IMR-90 (cell line): ENCODE measurements around the gene PLCH1. TPM values are rescaled to one million over a fixed set of nuclear protein-coding genes. Genes with fewer than 3 reads are reported as not detected.

ENCODE experiments used
- ATAC-seq: fragments of 200-7000 bp; cut with Tn5 transposase; 2 replicates; pipeline ENCODE4 v1.9.1; 2020; ENCODE audit warnings: low read depth, mild to moderate bottlenecking, moderate library complexity
- BruUV-seq: library from RNA; stranded (reverse); fragments of 400-500 nt; replicated peaks from 2 replicates; lab custom pipeline; 2021; lab: Mats Ljungman, UMichigan
- CTCF ChIA-PET: fragments of 300-600 bp; formaldehyde crosslinking; extraction: SDS; loops from one replicate; lab custom pipeline; 2021; ENCODE audit warnings: antibody characterized with exemption; lab: Yijun Ruan, JAX
- POLR2A ChIA-PET: fragments of 300-600 bp; sonication (Branson Sonifier 250); formaldehyde crosslinking; loops from one replicate; lab custom pipeline; 2022; ENCODE audit warnings: antibody characterized with exemption; ENCODE audit not compliant: unreplicated experiment; lab: Charles Lee
- DNase-seq: peaks from one replicate; pipeline ENCODE4 v3.0.0; 2013
- H2AFZ ChIP-seq: replicated peaks from 2 replicates; pipeline ENCODE3; 2013; ENCODE audit warnings: low read length, mild to moderate bottlenecking; ENCODE audit not compliant: poor library complexity
- H2AK5ac ChIP-seq: 2 replicates; pipeline ENCODE4 v1.6.1; 2013; ENCODE audit warnings: low read depth, low read length, inconsistent platforms
- H2AK9ac ChIP-seq: replicated peaks from 2 replicates; pipeline ENCODE3; 2013; ENCODE audit warnings: mild to moderate bottlenecking, low read depth, low read length, moderate library complexity; ENCODE audit not compliant: poor library complexity
- H2BK120ac ChIP-seq: 2 replicates; pipeline ENCODE4 v1.6.1; 2013; ENCODE audit warnings: low read depth, low read length, inconsistent platforms
- H2BK15ac ChIP-seq: 3 replicates; pipeline ENCODE4 v1.6.1; 2013; ENCODE audit warnings: low read depth, low read length, inconsistent platforms
- H2BK20ac ChIP-seq: 2 replicates; pipeline ENCODE4 v1.6.1; 2013; ENCODE audit warnings: low read depth, mild to moderate bottlenecking, inconsistent platforms, low read length, moderate library complexity
- H2BK5ac ChIP-seq: 2 replicates; pipeline ENCODE4 v1.6.1; 2013; ENCODE audit warnings: mild to moderate bottlenecking, low read depth, low read length, inconsistent platforms; ENCODE audit not compliant: poor library complexity, severe bottlenecking
- H3K14ac ChIP-seq: replicated peaks from 2 replicates; pipeline ENCODE4 v1.6.1; 2013; ENCODE audit warnings: low read depth, low read length, inconsistent platforms
- H3K18ac ChIP-seq: 2 replicates; pipeline ENCODE4 v1.6.1; 2013; ENCODE audit warnings: low read depth, low read length, control low read depth
- H3K23ac ChIP-seq: 2 replicates; pipeline ENCODE4 v1.6.1; 2013; ENCODE audit warnings: low read depth, low read length, inconsistent platforms
- H3K27ac ChIP-seq: 2 replicates; pipeline ENCODE4 v1.5.1; 2013; ENCODE audit warnings: mild to moderate bottlenecking, control low read depth, low read length; ENCODE audit not compliant: insufficient read depth
- H3K27me3 ChIP-seq: 2 replicates; pipeline ENCODE4 v1.6.1; 2013; ENCODE audit warnings: low read length; ENCODE audit not compliant: control insufficient read depth, insufficient read depth
- H3K36me3 ChIP-seq: 2 replicates; pipeline ENCODE4 v1.6.1; 2013; ENCODE audit warnings: low read length, mixed read lengths; ENCODE audit not compliant: control insufficient read depth, insufficient read depth
- H3K4ac ChIP-seq: 2 replicates; pipeline ENCODE4 v1.6.1; 2013; ENCODE audit warnings: low read depth, low read length, inconsistent platforms
- H3K4me1 ChIP-seq: 2 replicates; pipeline ENCODE4 v1.6.1; 2013; ENCODE audit warnings: low read length, mixed read lengths; ENCODE audit not compliant: control insufficient read depth, insufficient read depth
- H3K4me2 ChIP-seq: 2 replicates; pipeline ENCODE4 v1.6.1; 2013; ENCODE audit warnings: low read depth, mild to moderate bottlenecking, control low read depth, low read length, moderate library complexity
- H3K4me3 ChIP-seq: 2 replicates; pipeline ENCODE4 v1.5.1; 2013; ENCODE audit warnings: low read depth, mild to moderate bottlenecking, control low read depth, low read length, moderate library complexity; ENCODE audit not compliant: insufficient read depth
- H3K56ac ChIP-seq: 2 replicates; pipeline ENCODE4 v1.6.1; 2013; ENCODE audit warnings: low read length, inconsistent platforms; ENCODE audit not compliant: insufficient read depth; ENCODE audit errors: extremely low read depth
- H3K79me1 ChIP-seq, 2 experiments: 2 replicates each; pipeline ENCODE4 v1.6.1; 2013; ENCODE audit warnings: low read length in 2 of 2, inconsistent platforms in 1 of 2, low read depth in 1 of 2
- H3K9ac ChIP-seq: 2 replicates; pipeline ENCODE4 v1.6.1; 2013; ENCODE audit warnings: low read depth, low read length, control low read depth
- H3K9me1 ChIP-seq: 2 replicates; pipeline ENCODE4 v1.6.1; 2013; ENCODE audit warnings: low read length, inconsistent platforms; ENCODE audit not compliant: insufficient read depth
- H3K9me3 ChIP-seq: 2 replicates; pipeline ENCODE4 v1.6.1; 2013; ENCODE audit warnings: low read length; ENCODE audit not compliant: control insufficient read depth, insufficient read depth
- H4K20me1 ChIP-seq: 2 replicates; pipeline ENCODE4 v1.6.1; 2013; ENCODE audit warnings: low read length, inconsistent platforms; ENCODE audit not compliant: insufficient read depth
- H4K5ac ChIP-seq: 2 replicates; pipeline ENCODE4 v1.6.1; 2013; ENCODE audit warnings: mild to moderate bottlenecking, low read depth, low read length, control low read depth
- H4K8ac ChIP-seq, 2 experiments: 2 replicates each; pipeline ENCODE4 v1.6.1; 2013; ENCODE audit warnings: low read depth in 2 of 2, low read length in 2 of 2, control low read depth in 1 of 2, inconsistent platforms in 1 of 2
- H4K91ac ChIP-seq: 2 replicates; pipeline ENCODE4 v1.6.1; 2013; ENCODE audit warnings: low read depth, low read length, inconsistent platforms; ENCODE audit not compliant: insufficient read depth
- BHLHE40 ChIP-seq: fragments of 150-350 bp; IDR thresholded peaks from 2 replicates; pipeline ENCODE4 v1.6.1; 2016; ENCODE audit warnings: mild to moderate bottlenecking, low read depth, low read length
- CEBPB ChIP-seq: IDR thresholded peaks from 2 replicates; pipeline ENCODE4 v1.6.1; 2012; ENCODE audit warnings: low read depth, low read length, improper control_type of control experiment
- CHD1 ChIP-seq: IDR thresholded peaks from 2 replicates; pipeline ENCODE4 v1.6.1; 2012; ENCODE audit warnings: low read depth, low read length, improper control_type of control experiment
- ELK1 ChIP-seq: fragments of 150-350 bp; IDR thresholded peaks from 2 replicates; pipeline ENCODE4 v1.6.1; 2016; ENCODE audit warnings: low read depth, mild to moderate bottlenecking, low read length, moderate library complexity, borderline replicate concordance
- FOS ChIP-seq: fragments of 150-350 bp; IDR thresholded peaks from 2 replicates; pipeline ENCODE4 v1.6.1; 2016; ENCODE audit warnings: low read depth, low read length
- MAFK ChIP-seq: IDR thresholded peaks from 2 replicates; pipeline ENCODE4 v1.6.1; 2012; ENCODE audit warnings: low read depth, low read length, improper control_type of control experiment
- MAZ ChIP-seq: IDR thresholded peaks from 2 replicates; pipeline ENCODE4 v1.6.1; 2012; ENCODE audit warnings: low read depth, mild to moderate bottlenecking, low read length, improper control_type of control experiment, moderate library complexity, borderline replicate concordance
- MXI1 ChIP-seq: IDR thresholded peaks from 2 replicates; pipeline ENCODE4 v1.6.1; 2012; ENCODE audit warnings: low read depth, mild to moderate bottlenecking, low read length, moderate library complexity, borderline replicate concordance
- NFE2L2 ChIP-seq: fragments of 150-350 bp; IDR thresholded peaks from 2 replicates; pipeline ENCODE4 v1.6.1; 2016; ENCODE audit warnings: low read depth, mild to moderate bottlenecking, low read length
- POLR2A ChIP-seq: IDR thresholded peaks from 2 replicates; pipeline ENCODE4 v1.6.1; 2012; ENCODE audit warnings: mild to moderate bottlenecking, low read depth, low read length
- RAD21 ChIP-seq: IDR thresholded peaks from 2 replicates; pipeline ENCODE4 v1.6.1; 2012; ENCODE audit warnings: low read length, improper control_type of control experiment
- RCOR1 ChIP-seq: IDR thresholded peaks from 2 replicates; pipeline ENCODE4 v1.6.1; 2012; ENCODE audit warnings: mild to moderate bottlenecking, low read length, improper control_type of control experiment; ENCODE audit not compliant: insufficient replicate concordance
- RFX5 ChIP-seq: IDR thresholded peaks from 2 replicates; pipeline ENCODE4 v1.8.0; 2012; ENCODE audit warnings: low read depth, mild to moderate bottlenecking, low read length, moderate library complexity
- SMC3 ChIP-seq: fragments of 150-350 bp; IDR thresholded peaks from 2 replicates; pipeline ENCODE4 v1.6.1; 2016; ENCODE audit warnings: low read depth, mild to moderate bottlenecking, antibody characterized with exemption, low read length, moderate library complexity
- WGBS, 2 experiments: methylation state at CpG; one replicate each; pipeline versions ENCODE4 v1.1.5 to v1.1.7; 2013; ENCODE audit warnings: missing lambda C conversion rate in 2 of 2; ENCODE audit not compliant: insufficient read length in 1 of 2; ENCODE audit errors: extremely low coverage in 2 of 2; 5-methylcytosine and 5-hydroxymethylcytosine counted together
- dilution Hi-C: fragments of 300-500 bp; cut with HindIII; formaldehyde crosslinking; loops from one replicate; pipeline ENCODE4 v1.14.3; 2018; ENCODE audit warnings: low sequenced_read_pairs; ENCODE audit not compliant: unreplicated experiment
- in situ Hi-C: fragments of 300-500 bp; cut with MboI; formaldehyde crosslinking; loops from 3 replicates; pipeline ENCODE4 v1.14.3; 2019; ENCODE audit warnings: low sequenced_read_pairs, inconsistent platforms, mixed read lengths
- intact Hi-C: fragments of 100-400 bp; cut with micrococcal nuclease; formaldehyde crosslinking; loops from 2 replicates; pipeline ENCODE4 v1.10.0; 2022
- polyA plus RNA-seq, 3 experiments: library from polyadenylated mRNA; depleted of rRNA; stranded (reverse); fragments of >200 nt; gene quantifications; 2 replicates each; pipeline ENCODE4 v1.2.3, GENCODE V29; 2012; ENCODE audit warnings: low replicate concordance in 1 of 3
- total RNA-seq: library from RNA; depleted of rRNA; stranded (reverse); fragments of >200 nt; gene quantifications from 2 replicates; pipeline ENCODE4 v1.2.3, GENCODE V29; 2012
- TF ChIP-seq, protein P1 (sequence below): fragments of 150-350 bp; IDR thresholded peaks from 2 replicates; pipeline ENCODE4 v1.6.1; 2017; ENCODE audit warnings: mild to moderate bottlenecking, antibody characterized with exemption, low read length, low read depth
- TF ChIP-seq, protein P2 (sequence below): conservative IDR thresholded peaks from 2 replicates; pipeline ENCODE4 v1.5.1; 2012; ENCODE audit warnings: mild to moderate bottlenecking, low read depth, low read length, improper control_type of control experiment

PLCH1 gene
- total and polyA plus RNA-seq, 2 of the 4 experiments (the other 2 are of a cell fraction): not detected

DNA sequence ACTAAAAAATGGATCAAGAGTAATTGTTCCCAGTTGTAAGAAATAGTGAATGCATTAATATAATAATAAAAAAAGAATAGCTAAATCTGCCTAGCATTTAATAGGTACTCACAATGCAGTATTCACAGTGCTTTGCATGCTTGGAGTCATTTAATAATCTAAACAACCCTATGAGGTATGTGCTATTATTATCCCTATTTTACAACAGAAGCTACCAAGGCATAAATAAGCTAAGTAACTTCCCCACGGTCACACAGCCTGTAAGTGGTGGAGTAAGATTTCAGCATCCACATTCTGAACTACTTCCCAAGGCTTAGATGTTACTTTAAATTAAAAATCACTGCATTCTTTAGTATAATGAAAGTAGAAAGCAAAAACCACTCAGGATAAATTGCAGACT, 102.9 kb downstream of the PLCH1 start:
- Histone ChIP-seq H2AK5ac (no peak overlapping the region), H2BK15ac (no peak overlapping the region), H3K4me3 (no peak overlapping the region), H4K8ac (no peak overlapping the region), H4K5ac (no peak overlapping the region), H3K14ac (no peak overlapping the region), H3K4me2 (no peak overlapping the region), H2BK120ac (no peak overlapping the region), H2AK9ac (no peak overlapping the region), H3K4me1 (no peaks in the 10 kb centered on the region), H2AFZ (no peak overlapping the region), H3K79me1 (no peaks in the 10 kb centered on the region), H3K9me3 (no peaks in the 10 kb centered on the region), H4K20me1 (no peaks in the 10 kb centered on the region), H3K4ac (no peak overlapping the region), H3K9ac (no peak overlapping the region), H4K91ac (no peak overlapping the region), H3K23ac (no peak overlapping the region), H2BK20ac (no peak overlapping the region), H3K56ac (no peak overlapping the region), H3K27me3 (no peaks in the 10 kb centered on the region), H2BK5ac (no peak overlapping the region), H3K27ac (no peak overlapping the region), H3K9me1 (no peaks in the 10 kb centered on the region), H3K18ac (no peak overlapping the region), H3K36me3 (no peaks in the 10 kb centered on the region)
- ChIA-PET POLR2A (no interaction called here), CTCF (interaction anchor here (0.6 kb wide), 1 partner anchor 1626 kb away, joined by 3 read pairs; no protein-coding TSS in a partner anchor)
- TF ChIP-seq, protein P1, sequence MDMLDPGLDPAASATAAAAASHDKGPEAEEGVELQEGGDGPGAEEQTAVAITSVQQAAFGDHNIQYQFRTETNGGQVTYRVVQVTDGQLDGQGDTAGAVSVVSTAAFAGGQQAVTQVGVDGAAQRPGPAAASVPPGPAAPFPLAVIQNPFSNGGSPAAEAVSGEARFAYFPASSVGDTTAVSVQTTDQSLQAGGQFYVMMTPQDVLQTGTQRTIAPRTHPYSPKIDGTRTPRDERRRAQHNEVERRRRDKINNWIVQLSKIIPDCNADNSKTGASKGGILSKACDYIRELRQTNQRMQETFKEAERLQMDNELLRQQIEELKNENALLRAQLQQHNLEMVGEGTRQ: no peak
- TF ChIP-seq NFE2L2 (no peak), RAD21 (no peak), CHD1 (no peak), POLR2A (no peak), MAZ (no peak), CEBPB (no peak), FOS (no peak), RFX5 (no peak), ELK1 (no peak), RCOR1 (no peak), BHLHE40 (no peak), MXI1 (no peak), SMC3 (no peak), MAFK (no peak)
- TF ChIP-seq, protein P2, sequence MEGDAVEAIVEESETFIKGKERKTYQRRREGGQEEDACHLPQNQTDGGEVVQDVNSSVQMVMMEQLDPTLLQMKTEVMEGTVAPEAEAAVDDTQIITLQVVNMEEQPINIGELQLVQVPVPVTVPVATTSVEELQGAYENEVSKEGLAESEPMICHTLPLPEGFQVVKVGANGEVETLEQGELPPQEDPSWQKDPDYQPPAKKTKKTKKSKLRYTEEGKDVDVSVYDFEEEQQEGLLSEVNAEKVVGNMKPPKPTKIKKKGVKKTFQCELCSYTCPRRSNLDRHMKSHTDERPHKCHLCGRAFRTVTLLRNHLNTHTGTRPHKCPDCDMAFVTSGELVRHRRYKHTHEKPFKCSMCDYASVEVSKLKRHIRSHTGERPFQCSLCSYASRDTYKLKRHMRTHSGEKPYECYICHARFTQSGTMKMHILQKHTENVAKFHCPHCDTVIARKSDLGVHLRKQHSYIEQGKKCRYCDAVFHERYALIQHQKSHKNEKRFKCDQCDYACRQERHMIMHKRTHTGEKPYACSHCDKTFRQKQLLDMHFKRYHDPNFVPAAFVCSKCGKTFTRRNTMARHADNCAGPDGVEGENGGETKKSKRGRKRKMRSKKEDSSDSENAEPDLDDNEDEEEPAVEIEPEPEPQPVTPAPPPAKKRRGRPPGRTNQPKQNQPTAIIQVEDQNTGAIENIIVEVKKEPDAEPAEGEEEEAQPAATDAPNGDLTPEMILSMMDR: no peak
- no TSS peak for BruUV-seq
- dilution Hi-C loops (no loop called here), intact Hi-C loops (no loop called here), in situ Hi-C loops (no loop called here)
- no CpG with 5 or more reads among the region's 1 CpG for WGBS, 2 experiments
- no peak for DNase-seq
- ATAC-seq: no peak
